Measurements from ENCODE around the gene RBAK. TPM values are rescaled to one million over a fixed set of nuclear protein-coding genes. Genes with fewer than 3 reads are reported as not detected.

The RBAK gene
- total RNA-seq, 1 experiment from 2014 or later: 14.8 TPM

DNA sequence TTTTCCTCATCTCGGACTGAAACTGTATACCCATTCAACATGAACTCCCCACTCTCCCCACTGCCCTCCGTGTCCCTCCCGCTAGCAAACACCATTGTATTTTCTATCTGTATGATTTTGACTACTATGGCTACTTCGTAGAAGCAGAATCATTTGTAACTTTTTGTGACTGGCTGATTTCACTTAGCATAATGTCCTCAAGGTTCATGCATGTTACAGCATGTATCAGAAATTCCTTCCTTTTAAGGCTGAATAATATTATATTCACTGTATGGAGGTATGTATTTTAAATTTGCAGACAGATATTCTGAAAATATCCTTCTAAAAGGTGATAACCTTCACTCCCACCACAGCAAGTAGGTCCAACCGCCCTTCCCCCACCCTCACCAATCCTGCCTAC lies 43.7 kb upstream of the RBAK start:
- DNase-seq (ENCODE audit: low read depth, low spot score) (no peak), ATAC-seq (no peak)
- intact Hi-C loops (cut with micrococcal nuclease; ENCODE audit: unreplicated experiment): no loop called here
- Histone ChIP-seq H3K9me3 (ENCODE audit: control insufficient read depth, insufficient read depth, low read depth, low read length) (no peaks in the 10 kb centered on the region), H3K27ac (ENCODE audit: low read length) (no peak overlapping the region), H3K36me3 (ENCODE audit: control insufficient read depth, insufficient read depth, low read length) (no peaks in the 10 kb centered on the region), H3K4me3 (ENCODE audit: low read depth in 2 of 2, low read length in 2 of 2) (no peak overlapping the region), H3K27me3 (ENCODE audit: control insufficient read depth, insufficient read depth, low read length) (no peaks in the 10 kb centered on the region), H3K4me1 (ENCODE audit: control insufficient read depth, insufficient read depth, low read length) (no peaks in the 10 kb centered on the region)
- ChIA-PET CTCF (no interaction called here), POLR2A (no interaction called here)
- TF ChIP-seq POLR2AphosphoS5 (IDR thresholded peaks at IDR 0.05; ENCODE audit: low read depth, low read length) (no peak), SIN3A (IDR thresholded peaks at IDR 0.05; ENCODE audit: borderline replicate concordance, insufficient read depth, low read depth, low read length) (no peak), TCF7L2 (IDR thresholded peaks at IDR 0.05; ENCODE audit: low read depth, low read length) (no peak)
- TF ChIP-seq, protein P1, sequence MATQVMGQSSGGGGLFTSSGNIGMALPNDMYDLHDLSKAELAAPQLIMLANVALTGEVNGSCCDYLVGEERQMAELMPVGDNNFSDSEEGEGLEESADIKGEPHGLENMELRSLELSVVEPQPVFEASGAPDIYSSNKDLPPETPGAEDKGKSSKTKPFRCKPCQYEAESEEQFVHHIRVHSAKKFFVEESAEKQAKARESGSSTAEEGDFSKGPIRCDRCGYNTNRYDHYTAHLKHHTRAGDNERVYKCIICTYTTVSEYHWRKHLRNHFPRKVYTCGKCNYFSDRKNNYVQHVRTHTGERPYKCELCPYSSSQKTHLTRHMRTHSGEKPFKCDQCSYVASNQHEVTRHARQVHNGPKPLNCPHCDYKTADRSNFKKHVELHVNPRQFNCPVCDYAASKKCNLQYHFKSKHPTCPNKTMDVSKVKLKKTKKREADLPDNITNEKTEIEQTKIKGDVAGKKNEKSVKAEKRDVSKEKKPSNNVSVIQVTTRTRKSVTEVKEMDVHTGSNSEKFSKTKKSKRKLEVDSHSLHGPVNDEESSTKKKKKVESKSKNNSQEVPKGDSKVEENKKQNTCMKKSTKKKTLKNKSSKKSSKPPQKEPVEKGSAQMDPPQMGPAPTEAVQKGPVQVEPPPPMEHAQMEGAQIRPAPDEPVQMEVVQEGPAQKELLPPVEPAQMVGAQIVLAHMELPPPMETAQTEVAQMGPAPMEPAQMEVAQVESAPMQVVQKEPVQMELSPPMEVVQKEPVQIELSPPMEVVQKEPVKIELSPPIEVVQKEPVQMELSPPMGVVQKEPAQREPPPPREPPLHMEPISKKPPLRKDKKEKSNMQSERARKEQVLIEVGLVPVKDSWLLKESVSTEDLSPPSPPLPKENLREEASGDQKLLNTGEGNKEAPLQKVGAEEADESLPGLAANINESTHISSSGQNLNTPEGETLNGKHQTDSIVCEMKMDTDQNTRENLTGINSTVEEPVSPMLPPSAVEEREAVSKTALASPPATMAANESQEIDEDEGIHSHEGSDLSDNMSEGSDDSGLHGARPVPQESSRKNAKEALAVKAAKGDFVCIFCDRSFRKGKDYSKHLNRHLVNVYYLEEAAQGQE (IDR thresholded peaks at IDR 0.05; ENCODE audit: insufficient read depth in 1 of 2, low read depth in 2 of 2, low read length in 1 of 2): no peak
- TF ChIP-seq, protein P2, sequence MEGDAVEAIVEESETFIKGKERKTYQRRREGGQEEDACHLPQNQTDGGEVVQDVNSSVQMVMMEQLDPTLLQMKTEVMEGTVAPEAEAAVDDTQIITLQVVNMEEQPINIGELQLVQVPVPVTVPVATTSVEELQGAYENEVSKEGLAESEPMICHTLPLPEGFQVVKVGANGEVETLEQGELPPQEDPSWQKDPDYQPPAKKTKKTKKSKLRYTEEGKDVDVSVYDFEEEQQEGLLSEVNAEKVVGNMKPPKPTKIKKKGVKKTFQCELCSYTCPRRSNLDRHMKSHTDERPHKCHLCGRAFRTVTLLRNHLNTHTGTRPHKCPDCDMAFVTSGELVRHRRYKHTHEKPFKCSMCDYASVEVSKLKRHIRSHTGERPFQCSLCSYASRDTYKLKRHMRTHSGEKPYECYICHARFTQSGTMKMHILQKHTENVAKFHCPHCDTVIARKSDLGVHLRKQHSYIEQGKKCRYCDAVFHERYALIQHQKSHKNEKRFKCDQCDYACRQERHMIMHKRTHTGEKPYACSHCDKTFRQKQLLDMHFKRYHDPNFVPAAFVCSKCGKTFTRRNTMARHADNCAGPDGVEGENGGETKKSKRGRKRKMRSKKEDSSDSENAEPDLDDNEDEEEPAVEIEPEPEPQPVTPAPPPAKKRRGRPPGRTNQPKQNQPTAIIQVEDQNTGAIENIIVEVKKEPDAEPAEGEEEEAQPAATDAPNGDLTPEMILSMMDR (IDR thresholded peaks at IDR 0.05): no peak
- no TSS peak for BruUV-seq (replicated peaks)
- in situ Hi-C loops (cut with HindIII; ENCODE audit: low pct_unique_long_range_greater_than_20kb, low sequenced_read_pairs): no loop called here

DNA sequence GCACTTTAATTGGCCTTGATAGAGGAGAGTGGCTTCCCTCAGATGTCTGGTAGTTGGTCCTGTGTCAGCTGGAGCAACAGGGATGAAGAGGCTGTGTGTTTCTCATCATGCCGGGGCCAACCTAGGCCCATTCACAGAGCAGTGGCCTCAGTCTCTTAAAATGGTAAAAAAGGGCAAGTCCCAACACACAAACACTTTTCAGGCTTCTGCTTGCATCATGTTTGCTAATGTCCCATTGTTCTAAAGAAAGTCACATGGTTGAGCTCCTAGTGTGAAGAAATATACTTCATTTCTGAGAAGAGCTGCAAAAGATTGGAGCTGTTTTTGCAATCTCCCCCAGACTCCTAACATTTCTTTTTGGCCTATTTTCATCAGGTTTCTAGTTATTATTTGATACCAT lies 40.6 kb upstream of the RBAK start:
- in situ Hi-C loops (cut with HindIII; ENCODE audit: low pct_unique_long_range_greater_than_20kb, low sequenced_read_pairs): no loop called here
- no peak for DNase-seq (ENCODE audit: low read depth, low spot score)
- POLR2A ChIA-PET: no interaction called here
- Histone ChIP-seq H3K27ac (ENCODE audit: low read length) (no peak overlapping the region), H3K4me1 (ENCODE audit: control insufficient read depth, insufficient read depth, low read length) (no peaks in the 10 kb centered on the region), H3K36me3 (ENCODE audit: control insufficient read depth, insufficient read depth, low read length) (no peaks in the 10 kb centered on the region), H3K9me3 (ENCODE audit: control insufficient read depth, insufficient read depth, low read depth, low read length) (no peaks in the 10 kb centered on the region), H3K27me3 (ENCODE audit: control insufficient read depth, insufficient read depth, low read length) (no peaks in the 10 kb centered on the region), H3K4me3 (ENCODE audit: low read depth in 2 of 2, low read length in 2 of 2) (no peak overlapping the region)
- TF ChIP-seq, protein P2 (IDR thresholded peaks at IDR 0.05): no peak
- TF ChIP-seq SIN3A (IDR thresholded peaks at IDR 0.05; ENCODE audit: borderline replicate concordance, insufficient read depth, low read depth, low read length): no peak
- TF ChIP-seq, protein P1 (IDR thresholded peaks at IDR 0.05; ENCODE audit: insufficient read depth in 1 of 2, low read depth in 2 of 2, low read length in 1 of 2): no peak
- TF ChIP-seq POLR2AphosphoS5 (IDR thresholded peaks at IDR 0.05; ENCODE audit: low read depth, low read length): no peak
- no peak for TF ChIP-seq TCF7L2 (IDR thresholded peaks at IDR 0.05; ENCODE audit: low read depth, low read length)
- intact Hi-C loops (cut with micrococcal nuclease; ENCODE audit: unreplicated experiment): no loop called here
- no TSS peak for BruUV-seq (replicated peaks)
- CTCF ChIA-PET: no interaction called here
- no peak for ATAC-seq

Data from Panc1 (cell line).